SK-N-SH treated with all-trans-retinoic acid at 6 μM for 48 hours (cell line): ENCODE results near the gene MAPK6.
"Not testable (repeated sequence)": the region's sequence is repeated elsewhere in the genome, so short reads cannot be mapped to it uniquely, and the experiment has no call there.

ENCODE experiments used
- ATAC-seq: fragments of 200-7000 bp; cut with Tn5 transposase; 3 replicates; pipeline ENCODE4 v1.9.1; 2020; ENCODE audit warnings: mild to moderate bottlenecking, moderate library complexity
- ARNTL ChIP-seq: fragments of 450-650 bp; formaldehyde crosslinking; IDR thresholded peaks from 2 replicates; pipeline ENCODE4 v1.5.0; 2020; ENCODE audit warnings: low read depth, mild to moderate bottlenecking, moderate library complexity, borderline replicate concordance
- CSDC2 ChIP-seq: fragments of 250-450 bp; sonication (Bioruptor Pico); IDR thresholded peaks from 2 replicates; pipeline ENCODE4 v1.5.0; 2020; ENCODE audit warnings: mild to moderate bottlenecking, moderate library complexity
- ESRRG ChIP-seq: fragments of 250-450 bp; sonication (Bioruptor Pico); IDR thresholded peaks from 2 replicates; pipeline ENCODE4 v1.6.1; 2021; ENCODE audit warnings: mild to moderate bottlenecking
- GLIS3 ChIP-seq: fragments of 250-450 bp; sonication (Bioruptor Pico); IDR thresholded peaks from 2 replicates; pipeline ENCODE4 v1.5.0; 2020; ENCODE audit warnings: mild to moderate bottlenecking, moderate library complexity
- ISL1 ChIP-seq: fragments of 250-450 bp; sonication (Bioruptor Pico); IDR thresholded peaks from 2 replicates; pipeline ENCODE4 v2.1.2; 2022; ENCODE audit warnings: mild to moderate bottlenecking, moderate library complexity
- OSR1 ChIP-seq: fragments of 250-450 bp; sonication (Bioruptor Pico); IDR thresholded peaks from 2 replicates; pipeline ENCODE4 v1.8.0; 2022; ENCODE audit warnings: moderate library complexity, mild to moderate bottlenecking, inconsistent platforms
- PPARA ChIP-seq: fragments of 250-450 bp; sonication (Bioruptor Pico); IDR thresholded peaks from 2 replicates; pipeline ENCODE4 v1.5.0; 2020; ENCODE audit warnings: mild to moderate bottlenecking, borderline replicate concordance
- RARB ChIP-seq: fragments of 250-450 bp; sonication (Bioruptor Pico); IDR thresholded peaks from 2 replicates; pipeline ENCODE4 v1.8.0; 2021; ENCODE audit warnings: mild to moderate bottlenecking, moderate library complexity
- TCF4 ChIP-seq: fragments of 250-450 bp; sonication (Bioruptor Pico); IDR thresholded peaks from 2 replicates; pipeline ENCODE4 v1.8.0; 2021; ENCODE audit warnings: mild to moderate bottlenecking, moderate library complexity, borderline replicate concordance
- TOX ChIP-seq: fragments of 250-450 bp; sonication (Bioruptor Pico); IDR thresholded peaks from 2 replicates; pipeline ENCODE4 v1.8.0; 2021; ENCODE audit warnings: mild to moderate bottlenecking, moderate library complexity, borderline replicate concordance
- ZC3H10 ChIP-seq: fragments of 250-450 bp; sonication (Bioruptor Pico); IDR thresholded peaks from 2 replicates; pipeline ENCODE4 v1.5.1; 2021; ENCODE audit warnings: mild to moderate bottlenecking, moderate library complexity
- ZFP3 ChIP-seq: fragments of 250-450 bp; sonication (Bioruptor Pico); IDR thresholded peaks from 2 replicates; pipeline ENCODE4 v1.5.0; 2020; ENCODE audit warnings: mild to moderate bottlenecking, moderate library complexity
- ZFP30 ChIP-seq: fragments of 450-650 bp; formaldehyde crosslinking; IDR thresholded peaks from 2 replicates; pipeline ENCODE4 v1.5.0; 2022; ENCODE audit warnings: mild to moderate bottlenecking, moderate library complexity
- ZNF565 ChIP-seq: fragments of 450-650 bp; formaldehyde crosslinking; conservative IDR thresholded peaks from 2 replicates; pipeline ENCODE4 v1.5.0; 2020; ENCODE audit warnings: low read depth, mild to moderate bottlenecking, moderate library complexity
- ZNF70 ChIP-seq: fragments of 450-650 bp; formaldehyde crosslinking; IDR thresholded peaks from 2 replicates; pipeline ENCODE4 v1.5.0; 2020; ENCODE audit warnings: mild to moderate bottlenecking, moderate library complexity
- ZNF8 ChIP-seq: fragments of 450-650 bp; formaldehyde crosslinking; IDR thresholded peaks from 2 replicates; pipeline ENCODE4 v1.5.0; 2020; ENCODE audit warnings: mild to moderate bottlenecking, moderate library complexity
- TF ChIP-seq, protein P1 (sequence below): fragments of 250-450 bp; sonication (Bioruptor Pico); IDR thresholded peaks from 2 replicates; pipeline ENCODE4 v1.8.0; 2021; ENCODE audit warnings: low read depth, mild to moderate bottlenecking, moderate library complexity, borderline replicate concordance
- TF ChIP-seq, protein P2 (sequence below): fragments of 250-450 bp; sonication (Bioruptor Pico); IDR thresholded peaks from 2 replicates; pipeline ENCODE4 v1.5.1; 2020; ENCODE audit warnings: low read depth, mild to moderate bottlenecking, moderate library complexity
- TF ChIP-seq, protein P3 (sequence below): fragments of 250-450 bp; sonication (Bioruptor Pico); IDR thresholded peaks from 2 replicates; pipeline ENCODE4 v1.8.0; 2020; ENCODE audit warnings: mild to moderate bottlenecking, moderate library complexity, borderline replicate concordance
- TF ChIP-seq, protein P4 (sequence below): fragments of 250-450 bp; sonication (Bioruptor Pico); IDR thresholded peaks from 2 replicates; pipeline ENCODE4 v1.5.0; 2020; ENCODE audit warnings: mild to moderate bottlenecking, moderate library complexity
- TF ChIP-seq, protein P5 (sequence below): fragments of 250-450 bp; sonication (Bioruptor Pico); IDR thresholded peaks from 2 replicates; pipeline ENCODE4 v1.5.1; 2021; ENCODE audit warnings: mild to moderate bottlenecking, moderate library complexity

The MAPK6 gene

DNA sequence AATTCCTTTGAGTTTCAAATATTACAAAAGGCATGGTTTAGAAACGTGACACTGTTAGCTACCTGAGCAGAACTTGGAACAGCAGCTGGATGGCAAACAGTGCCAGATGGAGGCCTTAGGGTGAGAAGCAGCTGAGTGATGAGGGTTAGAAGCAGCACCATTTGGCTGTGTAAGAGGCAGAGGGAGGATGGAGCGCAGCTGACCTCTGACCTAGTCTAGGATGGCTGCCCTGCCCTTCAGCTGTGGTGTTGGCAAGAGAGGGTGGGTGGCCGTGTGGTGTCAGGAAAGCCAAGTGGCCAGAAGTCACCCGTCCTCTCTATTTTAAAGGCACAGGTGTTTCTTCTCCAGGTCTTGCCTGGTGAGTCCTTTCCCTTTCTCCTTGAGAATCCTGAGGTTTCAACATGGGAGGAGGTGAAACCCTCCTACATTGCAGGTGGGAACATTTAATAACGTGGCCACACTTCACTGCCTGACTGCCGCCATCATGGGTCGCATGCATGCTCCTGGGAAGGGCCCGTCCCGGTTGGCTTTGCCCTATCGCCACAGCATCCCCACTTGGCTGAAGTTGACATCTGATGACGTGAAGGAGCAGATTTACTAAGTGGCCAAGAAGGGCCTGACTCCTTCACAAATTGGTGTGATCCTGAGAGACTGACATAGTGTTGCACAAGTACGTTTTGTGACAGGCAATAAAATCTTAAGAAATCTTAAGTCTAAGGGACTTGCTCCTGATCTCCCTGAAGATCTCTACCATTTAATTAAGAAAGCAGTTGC lies 76.0 kb downstream of the MAPK6 start:
- no peak for ATAC-seq
- TF ChIP-seq ZNF565 (no peak), ISL1 (CRISPR knock-in tag) (no peak), CSDC2 (CRISPR knock-in tag) (no peak), ARNTL (CRISPR knock-in tag) (no peak), RARB (CRISPR knock-in tag) (no peak), ZFP3 (CRISPR knock-in tag) (no peak), ZNF8 (CRISPR knock-in tag) (no peak), TCF4 (no peak), TOX (no peak), ZC3H10 (CRISPR knock-in tag) (no peak), PPARA (no peak), OSR1 (CRISPR knock-in tag) (no peak), ESRRG (CRISPR knock-in tag) (no peak), ZNF70 (CRISPR knock-in tag) (no peak), GLIS3 (CRISPR knock-in tag) (no peak), ZFP30 (CRISPR knock-in tag) (no peak)
- TF ChIP-seq, protein P1, sequence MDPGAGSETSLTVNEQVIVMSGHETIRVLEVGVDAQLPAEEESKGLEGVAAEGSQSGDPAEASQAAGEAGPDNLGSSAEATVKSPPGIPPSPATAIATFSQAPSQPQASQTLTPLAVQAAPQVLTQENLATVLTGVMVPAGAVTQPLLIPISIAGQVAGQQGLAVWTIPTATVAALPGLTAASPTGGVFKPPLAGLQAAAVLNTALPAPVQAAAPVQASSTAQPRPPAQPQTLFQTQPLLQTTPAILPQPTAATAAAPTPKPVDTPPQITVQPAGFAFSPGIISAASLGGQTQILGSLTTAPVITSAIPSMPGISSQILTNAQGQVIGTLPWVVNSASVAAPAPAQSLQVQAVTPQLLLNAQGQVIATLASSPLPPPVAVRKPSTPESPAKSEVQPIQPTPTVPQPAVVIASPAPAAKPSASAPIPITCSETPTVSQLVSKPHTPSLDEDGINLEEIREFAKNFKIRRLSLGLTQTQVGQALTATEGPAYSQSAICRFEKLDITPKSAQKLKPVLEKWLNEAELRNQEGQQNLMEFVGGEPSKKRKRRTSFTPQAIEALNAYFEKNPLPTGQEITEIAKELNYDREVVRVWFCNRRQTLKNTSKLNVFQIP (CRISPR knock-in tag), result no peak
- TF ChIP-seq, protein P2, sequence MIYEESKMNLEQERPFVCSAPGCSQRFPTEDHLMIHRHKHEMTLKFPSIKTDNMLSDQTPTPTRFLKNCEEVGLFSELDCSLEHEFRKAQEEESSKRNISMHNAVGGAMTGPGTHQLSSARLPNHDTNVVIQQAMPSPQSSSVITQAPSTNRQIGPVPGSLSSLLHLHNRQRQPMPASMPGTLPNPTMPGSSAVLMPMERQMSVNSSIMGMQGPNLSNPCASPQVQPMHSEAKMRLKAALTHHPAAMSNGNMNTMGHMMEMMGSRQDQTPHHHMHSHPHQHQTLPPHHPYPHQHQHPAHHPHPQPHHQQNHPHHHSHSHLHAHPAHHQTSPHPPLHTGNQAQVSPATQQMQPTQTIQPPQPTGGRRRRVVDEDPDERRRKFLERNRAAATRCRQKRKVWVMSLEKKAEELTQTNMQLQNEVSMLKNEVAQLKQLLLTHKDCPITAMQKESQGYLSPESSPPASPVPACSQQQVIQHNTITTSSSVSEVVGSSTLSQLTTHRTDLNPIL (CRISPR knock-in tag), result no peak
- TF ChIP-seq, protein P3, sequence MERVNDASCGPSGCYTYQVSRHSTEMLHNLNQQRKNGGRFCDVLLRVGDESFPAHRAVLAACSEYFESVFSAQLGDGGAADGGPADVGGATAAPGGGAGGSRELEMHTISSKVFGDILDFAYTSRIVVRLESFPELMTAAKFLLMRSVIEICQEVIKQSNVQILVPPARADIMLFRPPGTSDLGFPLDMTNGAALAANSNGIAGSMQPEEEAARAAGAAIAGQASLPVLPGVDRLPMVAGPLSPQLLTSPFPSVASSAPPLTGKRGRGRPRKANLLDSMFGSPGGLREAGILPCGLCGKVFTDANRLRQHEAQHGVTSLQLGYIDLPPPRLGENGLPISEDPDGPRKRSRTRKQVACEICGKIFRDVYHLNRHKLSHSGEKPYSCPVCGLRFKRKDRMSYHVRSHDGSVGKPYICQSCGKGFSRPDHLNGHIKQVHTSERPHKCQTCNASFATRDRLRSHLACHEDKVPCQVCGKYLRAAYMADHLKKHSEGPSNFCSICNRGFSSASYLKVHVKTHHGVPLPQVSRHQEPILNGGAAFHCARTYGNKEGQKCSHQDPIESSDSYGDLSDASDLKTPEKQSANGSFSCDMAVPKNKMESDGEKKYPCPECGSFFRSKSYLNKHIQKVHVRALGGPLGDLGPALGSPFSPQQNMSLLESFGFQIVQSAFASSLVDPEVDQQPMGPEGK (CRISPR knock-in tag), result no peak
- TF ChIP-seq, protein P4, sequence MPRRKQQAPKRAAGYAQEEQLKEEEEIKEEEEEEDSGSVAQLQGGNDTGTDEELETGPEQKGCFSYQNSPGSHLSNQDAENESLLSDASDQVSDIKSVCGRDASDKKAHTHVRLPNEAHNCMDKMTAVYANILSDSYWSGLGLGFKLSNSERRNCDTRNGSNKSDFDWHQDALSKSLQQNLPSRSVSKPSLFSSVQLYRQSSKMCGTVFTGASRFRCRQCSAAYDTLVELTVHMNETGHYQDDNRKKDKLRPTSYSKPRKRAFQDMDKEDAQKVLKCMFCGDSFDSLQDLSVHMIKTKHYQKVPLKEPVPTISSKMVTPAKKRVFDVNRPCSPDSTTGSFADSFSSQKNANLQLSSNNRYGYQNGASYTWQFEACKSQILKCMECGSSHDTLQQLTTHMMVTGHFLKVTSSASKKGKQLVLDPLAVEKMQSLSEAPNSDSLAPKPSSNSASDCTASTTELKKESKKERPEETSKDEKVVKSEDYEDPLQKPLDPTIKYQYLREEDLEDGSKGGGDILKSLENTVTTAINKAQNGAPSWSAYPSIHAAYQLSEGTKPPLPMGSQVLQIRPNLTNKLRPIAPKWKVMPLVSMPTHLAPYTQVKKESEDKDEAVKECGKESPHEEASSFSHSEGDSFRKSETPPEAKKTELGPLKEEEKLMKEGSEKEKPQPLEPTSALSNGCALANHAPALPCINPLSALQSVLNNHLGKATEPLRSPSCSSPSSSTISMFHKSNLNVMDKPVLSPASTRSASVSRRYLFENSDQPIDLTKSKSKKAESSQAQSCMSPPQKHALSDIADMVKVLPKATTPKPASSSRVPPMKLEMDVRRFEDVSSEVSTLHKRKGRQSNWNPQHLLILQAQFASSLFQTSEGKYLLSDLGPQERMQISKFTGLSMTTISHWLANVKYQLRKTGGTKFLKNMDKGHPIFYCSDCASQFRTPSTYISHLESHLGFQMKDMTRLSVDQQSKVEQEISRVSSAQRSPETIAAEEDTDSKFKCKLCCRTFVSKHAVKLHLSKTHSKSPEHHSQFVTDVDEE (CRISPR knock-in tag), result no peak

DNA sequence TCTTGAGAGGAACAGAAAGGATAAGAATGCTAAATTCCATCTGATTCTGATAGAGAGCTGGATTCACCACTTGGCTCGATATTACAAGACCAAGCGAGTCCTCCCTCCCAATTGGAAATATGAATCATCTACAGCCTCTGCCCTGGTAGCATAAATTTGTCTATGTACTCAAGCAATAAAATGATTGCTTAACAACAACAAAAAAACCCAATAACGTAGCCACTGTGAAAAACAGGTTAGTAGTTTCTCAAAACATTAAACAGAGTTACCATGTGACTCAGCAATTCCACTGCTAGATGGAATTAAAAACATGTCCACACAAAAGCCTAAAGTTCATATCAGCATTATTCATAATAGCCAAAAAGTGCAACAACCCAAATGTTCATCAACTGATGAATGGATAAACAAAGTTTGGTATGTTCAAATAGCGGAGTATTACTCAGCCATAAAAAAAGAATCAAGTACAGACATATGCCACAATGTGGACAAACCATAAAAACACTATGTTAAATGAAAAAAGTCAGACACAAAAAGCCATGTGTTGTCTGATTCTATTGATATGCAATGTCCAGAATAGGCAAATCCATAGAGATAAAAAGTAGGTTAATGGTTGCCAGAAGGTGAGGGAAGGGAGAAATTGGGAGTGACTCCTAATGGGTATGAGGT lies 76.7 kb downstream of the MAPK6 start:
- peak; percentile 45 for ATAC-seq
- no peak for TF ChIP-seq RARB (CRISPR knock-in tag)
- no peak for TF ChIP-seq ZC3H10 (CRISPR knock-in tag)
- peak; percentile 65 for TF ChIP-seq ISL1 (CRISPR knock-in tag)
- TF ChIP-seq ARNTL (CRISPR knock-in tag), result no peak

DNA sequence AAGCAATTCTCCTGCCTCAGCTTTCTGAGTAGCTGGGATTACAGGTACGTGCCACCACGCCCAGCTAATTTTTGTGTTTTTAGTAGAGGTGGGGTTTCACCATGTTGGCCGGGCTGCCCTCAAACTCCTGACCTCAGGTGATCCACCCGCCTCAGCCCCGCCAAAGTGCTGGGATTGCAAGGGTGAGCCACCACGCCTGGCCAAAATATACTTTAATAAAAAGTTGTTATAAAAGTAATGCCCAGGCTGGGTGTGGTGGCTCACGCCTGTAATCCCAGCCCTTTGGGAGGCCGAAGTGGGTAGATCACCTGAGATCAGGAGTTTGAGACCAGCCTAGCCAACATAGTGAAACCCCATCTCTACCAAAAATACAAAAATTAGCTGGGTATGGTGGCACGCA lies 77.5 kb downstream of the MAPK6 start:
- not testable (repeated sequence) for ATAC-seq

DNA sequence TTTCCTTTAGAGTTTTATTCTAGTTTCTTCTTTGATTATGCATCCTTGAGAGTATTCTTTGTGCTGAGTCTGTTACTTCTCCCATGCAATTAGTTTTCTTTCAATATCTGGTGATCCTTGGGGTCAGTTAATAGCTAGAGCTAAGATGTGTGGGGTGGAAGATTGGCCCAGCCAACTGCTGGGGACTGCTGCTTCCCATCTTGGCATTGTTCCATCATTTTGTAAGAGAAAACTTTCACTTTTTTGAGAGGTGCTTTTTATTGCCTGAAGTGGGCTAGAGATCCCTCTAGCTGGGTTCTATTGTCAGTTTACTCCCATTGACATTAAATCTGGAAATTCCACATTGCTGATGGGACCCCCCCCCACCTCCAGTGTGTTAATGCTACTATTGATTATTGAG lies 78.2 kb downstream of the MAPK6 start:
- no peak for ATAC-seq
- no peak for TF ChIP-seq ARNTL (CRISPR knock-in tag)
- TF ChIP-seq CSDC2 (CRISPR knock-in tag), result no peak
- TF ChIP-seq TOX, result no peak
- TF ChIP-seq ZNF70 (CRISPR knock-in tag), result no peak
- no peak for TF ChIP-seq GLIS3 (CRISPR knock-in tag)
- TF ChIP-seq, protein P1 (CRISPR knock-in tag), result no peak
- TF ChIP-seq ZNF565, result no peak
- TF ChIP-seq, protein P5, sequence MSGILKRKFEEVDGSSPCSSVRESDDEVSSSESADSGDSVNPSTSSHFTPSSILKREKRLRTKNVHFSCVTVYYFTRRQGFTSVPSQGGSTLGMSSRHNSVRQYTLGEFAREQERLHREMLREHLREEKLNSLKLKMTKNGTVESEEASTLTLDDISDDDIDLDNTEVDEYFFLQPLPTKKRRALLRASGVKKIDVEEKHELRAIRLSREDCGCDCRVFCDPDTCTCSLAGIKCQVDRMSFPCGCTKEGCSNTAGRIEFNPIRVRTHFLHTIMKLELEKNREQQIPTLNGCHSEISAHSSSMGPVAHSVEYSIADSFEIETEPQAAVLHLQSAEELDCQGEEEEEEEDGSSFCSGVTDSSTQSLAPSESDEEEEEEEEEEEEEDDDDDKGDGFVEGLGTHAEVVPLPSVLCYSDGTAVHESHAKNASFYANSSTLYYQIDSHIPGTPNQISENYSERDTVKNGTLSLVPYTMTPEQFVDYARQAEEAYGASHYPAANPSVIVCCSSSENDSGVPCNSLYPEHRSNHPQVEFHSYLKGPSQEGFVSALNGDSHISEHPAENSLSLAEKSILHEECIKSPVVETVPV (CRISPR knock-in tag), result no peak
- no peak for TF ChIP-seq ZFP30 (CRISPR knock-in tag)
- TF ChIP-seq ZC3H10 (CRISPR knock-in tag), result no peak
